PC-3 (cell line): ENCODE measurements around the gene CNNM1.

ENCODE experiments used
- CTCF ChIP-seq: fragments of 300-600 bp; sonication (generic); conservative IDR thresholded peaks from 2 replicates; pipeline ENCODE4 v1.5.1; 2017; ENCODE audit warnings: antibody characterized with exemption, low read depth, mild to moderate bottlenecking, low read length
- EZH2phosphoT487 ChIP-seq: fragments of 300-600 bp; sonication (generic); IDR thresholded peaks from 2 replicates; pipeline ENCODE4 v1.6.1; 2018; ENCODE audit warnings: mild to moderate bottlenecking, antibody characterized with exemption, low read length, borderline replicate concordance

- TF ChIP-seq CTCF: no peak
- TF ChIP-seq EZH2phosphoT487: no peak
Measured at GRCh38 chr10:99403674-99404073, 74.5 kb downstream of the CNNM1 start.
